ENCODE measurements around the gene NFIX. TPM values are rescaled to one million over a fixed set of nuclear protein-coding genes. Genes with fewer than 3 reads are reported as not detected.

NFIX gene
- total RNA-seq, 1 donor from 2014 or later: 40.7 TPM

- no peak for DNase-seq (ENCODE audit: low read depth)
Measured at GRCh38 chr19:13072188-13072908, 77.1 kb downstream of the NFIX start.

- DNase-seq (ENCODE audit: low read depth): no peak
Measured at GRCh38 chr19:13073263-13073662, 78.0 kb downstream of the NFIX start.

DNA sequence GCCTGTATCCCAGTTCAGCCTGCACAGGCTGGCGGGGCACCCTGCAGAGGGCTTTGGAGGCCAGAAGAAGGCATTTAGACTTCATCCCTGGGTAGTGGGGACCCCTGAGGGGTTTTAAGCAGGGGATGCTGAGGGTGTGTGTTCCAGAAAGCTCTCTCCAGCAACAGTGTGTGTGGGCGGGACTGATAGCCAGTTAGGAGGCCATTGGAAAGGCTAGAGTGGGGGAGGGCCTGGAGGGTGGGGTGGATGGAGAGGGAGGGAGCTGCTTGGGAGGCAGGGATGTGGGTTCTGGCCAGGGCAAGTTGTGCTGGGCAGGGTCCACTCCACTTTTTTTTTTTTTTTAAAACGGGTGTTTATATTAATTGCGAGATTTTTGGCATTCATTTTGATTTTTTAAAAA, 79.1 kb downstream of the NFIX start:
- DNase-seq (ENCODE audit: low read depth): no peak

- DNase-seq (ENCODE audit: low read depth): no peak
Measured at GRCh38 chr19:13076320-13076719, 81.0 kb downstream of the NFIX start.

GRCh38 chr19:13076787-13077186, 81.5 kb downstream of the NFIX start:
- DNase-seq (ENCODE audit: low read depth): no peak

GRCh38 chr19:13077240-13077639, 82.0 kb downstream of the NFIX start:
- no peak for DNase-seq (ENCODE audit: low read depth)

DNA sequence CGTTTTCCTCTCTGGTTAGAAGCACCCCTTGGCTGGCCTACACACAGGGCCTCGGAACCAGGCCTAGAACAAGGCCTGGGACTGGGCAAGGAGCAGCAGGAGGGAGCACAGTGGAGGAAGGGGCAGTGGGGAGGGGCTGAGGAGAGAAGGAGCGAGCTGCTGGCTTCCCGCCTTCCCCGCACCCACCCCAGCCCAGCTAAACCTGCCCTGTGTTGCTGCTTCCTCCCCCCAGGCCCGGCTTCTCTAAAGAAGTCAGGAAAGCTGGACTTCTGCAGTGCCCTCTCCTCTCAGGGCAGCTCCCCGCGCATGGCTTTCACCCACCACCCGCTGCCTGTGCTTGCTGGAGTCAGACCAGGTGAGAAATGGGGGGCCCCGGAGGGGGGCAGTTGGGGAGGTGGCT, 83.1 kb downstream of the NFIX start:
- DNase-seq (ENCODE audit: low read depth): no peak

- no peak for DNase-seq (ENCODE audit: low read depth)
Measured at GRCh38 chr19:13078897-13079541, 83.7 kb downstream of the NFIX start.

- DNase-seq (ENCODE audit: low read depth): no peak
Measured at GRCh38 chr19:13079542-13079986, 84.3 kb downstream of the NFIX start.

DNA sequence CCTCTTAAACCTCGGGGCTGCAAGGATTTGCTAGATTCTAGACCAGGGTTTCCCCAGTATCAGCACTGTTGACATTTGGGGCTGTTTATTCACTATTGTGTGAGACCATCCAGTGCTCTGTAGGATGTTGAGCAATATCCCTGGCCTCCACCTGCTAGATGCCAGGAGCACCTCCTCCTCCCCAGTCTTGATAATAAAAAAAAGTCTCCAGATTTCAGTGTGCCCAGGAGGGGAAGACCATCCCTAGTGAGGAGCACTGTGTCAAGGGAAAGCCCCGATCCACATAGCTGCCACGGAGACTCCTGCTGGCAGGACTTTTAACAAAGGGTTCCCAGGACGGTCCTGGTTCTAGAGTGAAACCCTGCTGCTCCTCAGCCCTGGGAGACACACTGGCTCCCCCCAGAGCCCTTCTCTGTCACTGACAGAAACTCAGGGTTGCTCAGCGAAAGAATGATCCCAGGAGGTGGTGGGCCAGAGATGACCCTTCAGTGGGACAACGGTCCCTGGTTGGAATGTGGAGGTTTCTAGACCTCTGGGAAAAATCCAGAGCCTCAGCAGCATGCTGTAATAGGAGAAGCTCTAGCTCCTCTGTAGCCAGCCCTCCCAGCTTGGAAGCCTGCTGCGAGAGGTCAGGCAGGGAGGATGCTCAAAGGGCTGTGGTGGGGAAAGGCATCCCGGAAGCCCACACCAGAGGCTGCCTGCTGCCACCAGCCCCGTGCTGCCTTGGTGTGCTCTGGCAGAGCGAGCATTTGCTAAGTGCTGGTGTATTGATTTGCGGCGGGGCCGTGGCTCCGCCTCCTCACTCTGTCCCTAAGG, 87.1 kb downstream of the NFIX start:
- DNase-seq (ENCODE audit: low read depth): peak; percentile 18

GRCh38 chr19:13083008-13083404, 87.7 kb downstream of the NFIX start:
- no peak for DNase-seq (ENCODE audit: low read depth)

- DNase-seq (ENCODE audit: low read depth): no peak
Measured at GRCh38 chr19:13083627-13084026, 88.4 kb downstream of the NFIX start.

DNA sequence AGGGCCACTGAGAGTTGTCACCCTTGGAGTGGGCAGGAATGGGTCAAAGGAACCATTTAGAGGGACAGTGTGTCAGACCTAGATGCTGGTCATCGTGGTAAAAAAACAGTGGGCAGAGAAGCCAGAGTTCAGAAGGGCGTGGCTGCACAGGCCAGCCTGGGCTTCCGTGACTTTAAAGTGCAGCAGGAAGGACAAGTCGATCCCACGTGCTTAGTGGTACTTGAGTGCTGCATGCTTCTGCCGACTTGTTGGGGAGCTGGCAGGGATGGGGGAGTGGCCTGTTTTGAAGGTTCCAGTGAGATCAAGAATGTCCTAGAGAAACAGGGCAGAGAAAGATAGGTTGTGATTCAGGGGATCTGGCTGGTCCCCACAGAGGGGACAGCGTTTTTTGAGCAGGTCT, 90.4 kb downstream of the NFIX start:
- DNase-seq (ENCODE audit: low read depth): no peak

DNA sequence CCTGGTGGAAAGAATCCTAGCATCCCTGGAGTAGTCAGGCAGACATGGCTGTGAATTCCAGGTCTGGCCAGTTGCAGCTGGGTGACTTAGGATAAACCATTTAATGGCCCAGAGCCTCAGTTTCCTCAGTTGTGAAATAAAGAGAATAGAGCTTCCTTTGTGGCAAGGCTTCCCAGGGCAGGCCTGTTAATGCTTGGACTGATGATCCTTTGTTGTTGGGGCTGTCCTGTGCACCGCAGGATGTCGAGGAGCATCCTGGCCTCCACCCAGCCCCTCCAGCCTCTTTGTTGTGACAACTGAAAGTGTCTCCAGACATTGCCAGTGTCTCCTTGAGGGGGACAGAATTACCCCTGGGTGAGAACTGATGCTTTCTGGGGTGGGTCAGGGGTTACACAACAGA, 91.1 kb downstream of the NFIX start:
- DNase-seq (ENCODE audit: low read depth): no peak

DNA sequence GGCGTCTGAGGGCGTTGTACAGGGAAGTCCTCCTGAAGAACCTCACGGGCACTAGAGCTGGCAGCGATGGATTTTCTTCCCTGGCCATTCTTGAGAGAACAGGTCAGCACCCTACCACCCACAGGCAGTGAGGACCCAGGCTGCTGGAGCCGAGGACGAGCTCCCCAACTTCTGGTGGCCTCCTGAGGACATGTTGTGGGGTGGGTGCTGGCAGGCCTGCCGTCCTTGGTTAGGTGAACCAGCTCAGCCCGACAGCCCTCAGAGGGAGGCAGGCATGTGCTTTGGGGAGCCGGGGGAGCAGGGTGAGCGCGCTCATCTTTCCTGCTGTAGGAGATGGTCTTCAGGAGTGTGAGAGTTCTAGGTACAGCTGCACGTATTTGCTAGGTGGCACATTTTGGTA, 92.0 kb downstream of the NFIX start:
- DNase-seq (ENCODE audit: low read depth): no peak

DNA sequence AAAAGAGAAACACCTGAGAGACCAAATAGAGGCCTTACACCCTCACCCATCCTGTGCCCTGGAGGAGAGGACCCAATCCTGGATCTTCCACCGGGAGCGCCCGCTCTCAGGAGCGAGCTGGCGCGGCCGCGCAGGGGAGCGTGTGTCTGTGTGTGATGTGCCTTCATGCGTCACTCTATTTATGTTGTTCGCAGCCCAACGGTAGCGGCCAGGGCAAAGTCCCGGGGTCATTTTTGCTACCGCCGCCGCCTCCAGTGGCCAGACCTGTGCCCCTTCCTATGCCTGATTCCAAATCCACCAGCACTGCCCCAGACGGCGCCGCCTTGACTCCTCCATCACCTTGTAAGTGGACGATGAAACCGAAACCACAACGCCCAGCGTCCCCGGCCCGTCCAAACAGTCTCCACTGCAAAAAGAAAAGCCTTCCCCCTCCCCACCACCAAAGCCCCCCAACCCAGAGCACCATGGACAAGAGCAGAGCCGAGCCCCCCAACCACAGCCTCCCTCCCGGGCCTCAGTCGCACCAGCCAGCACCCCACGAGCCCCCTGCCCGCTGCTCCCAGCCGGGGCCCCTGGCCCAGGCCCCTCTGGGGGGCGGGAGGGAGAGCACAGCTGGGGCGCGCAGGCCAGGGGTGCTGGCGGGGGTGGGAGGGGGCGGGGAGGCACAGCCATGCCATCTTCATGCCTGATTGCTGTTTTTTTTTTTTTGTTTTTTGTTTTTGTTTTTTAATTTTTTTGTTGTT, 92.7 kb downstream of the NFIX start:
- no peak for DNase-seq (ENCODE audit: low read depth)

DNA sequence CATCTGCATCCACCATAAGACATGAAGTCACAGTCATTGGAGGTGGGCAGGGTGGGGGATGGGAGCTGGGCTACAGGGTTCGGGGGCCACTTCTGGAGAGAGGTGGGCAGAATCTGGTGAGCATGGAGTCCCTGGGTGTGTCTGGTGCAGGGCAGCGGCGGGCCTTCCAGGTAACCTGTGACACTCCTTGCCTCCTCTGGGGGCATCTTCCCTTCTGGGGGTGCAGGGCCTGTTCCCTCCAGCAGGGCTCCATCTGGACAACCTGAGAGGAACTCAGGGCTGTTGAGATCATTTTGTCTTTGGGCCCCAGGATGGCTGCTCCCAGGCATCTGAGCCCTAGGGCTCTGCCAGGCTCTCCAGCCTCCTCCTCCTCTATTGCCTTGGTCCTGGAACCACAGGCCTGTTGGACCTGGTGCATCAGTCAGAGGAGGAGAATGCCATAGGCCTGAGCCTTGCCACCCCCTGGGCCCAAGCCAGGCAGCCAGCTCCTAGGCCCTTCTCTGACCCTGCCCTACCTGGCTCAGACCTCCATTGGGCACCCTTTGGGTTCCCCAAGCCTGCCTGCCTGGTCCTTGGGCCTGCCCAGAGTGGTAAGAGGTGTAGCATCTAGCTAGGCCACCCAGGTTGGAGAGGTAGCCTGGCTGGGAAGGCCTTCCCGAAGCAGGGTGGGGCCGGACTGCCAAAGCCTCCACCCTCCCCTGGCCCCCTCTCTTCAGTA, 94.0 kb downstream of the NFIX start:
- no peak for DNase-seq (ENCODE audit: low read depth)

DNA sequence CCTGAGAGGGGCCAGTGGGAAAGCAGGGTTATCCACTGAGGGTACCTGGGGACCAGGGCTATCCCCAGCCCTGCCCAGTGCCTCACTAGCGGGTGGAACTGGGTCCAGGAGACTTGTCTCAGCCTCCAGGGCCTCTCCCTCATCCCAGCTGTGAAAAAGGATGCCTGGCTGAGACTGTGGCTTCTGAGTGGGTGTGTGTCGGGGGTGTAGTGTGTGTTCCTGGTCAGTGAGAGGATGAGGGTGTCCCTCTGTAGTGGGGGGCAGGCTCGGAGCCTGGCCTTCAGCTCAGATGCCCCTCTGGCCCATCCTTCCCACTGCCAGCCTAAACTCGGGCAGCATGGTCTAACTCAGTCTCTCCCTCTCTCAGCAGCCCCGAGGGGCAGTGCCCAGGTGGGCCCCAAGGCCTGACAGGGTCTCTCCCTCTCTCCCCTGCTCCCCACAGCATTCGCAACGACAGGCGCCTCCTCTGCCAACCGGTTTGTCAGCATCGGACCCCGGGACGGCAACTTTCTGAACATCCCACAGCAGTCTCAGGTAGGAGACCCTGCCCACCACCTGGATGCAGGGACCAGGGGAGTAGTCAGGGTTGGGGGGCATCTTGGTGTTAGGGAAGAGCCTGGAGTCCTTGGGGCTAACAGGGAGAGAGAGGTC, 94.7 kb downstream of the NFIX start:
- no peak for DNase-seq (ENCODE audit: low read depth)

GRCh38 chr19:13090511-13091231, 95.4 kb downstream of the NFIX start:
- DNase-seq (ENCODE audit: low read depth): no peak

Data from renal cortical epithelial cell (primary cell).